Stimulated activated CD8-positive, alpha-beta memory T cell treated with anti-CD3 and anti-CD28 coated beads, Interleukin-7, amount 100 ng/mL, for 24 hours (primary cell): ENCODE measurements around the gene TMEM120A.
"Not testable (repeated sequence)": the region's sequence is repeated elsewhere in the genome, so short reads cannot be mapped to it uniquely, and the experiment has no call there.

ENCODE experiments used
- DNase-seq: peaks from one replicate; pipeline ENCODE4 v3.0.0-alpha.2; 2020; ENCODE audit warnings: low read depth

Gene TMEM120A

DNA sequence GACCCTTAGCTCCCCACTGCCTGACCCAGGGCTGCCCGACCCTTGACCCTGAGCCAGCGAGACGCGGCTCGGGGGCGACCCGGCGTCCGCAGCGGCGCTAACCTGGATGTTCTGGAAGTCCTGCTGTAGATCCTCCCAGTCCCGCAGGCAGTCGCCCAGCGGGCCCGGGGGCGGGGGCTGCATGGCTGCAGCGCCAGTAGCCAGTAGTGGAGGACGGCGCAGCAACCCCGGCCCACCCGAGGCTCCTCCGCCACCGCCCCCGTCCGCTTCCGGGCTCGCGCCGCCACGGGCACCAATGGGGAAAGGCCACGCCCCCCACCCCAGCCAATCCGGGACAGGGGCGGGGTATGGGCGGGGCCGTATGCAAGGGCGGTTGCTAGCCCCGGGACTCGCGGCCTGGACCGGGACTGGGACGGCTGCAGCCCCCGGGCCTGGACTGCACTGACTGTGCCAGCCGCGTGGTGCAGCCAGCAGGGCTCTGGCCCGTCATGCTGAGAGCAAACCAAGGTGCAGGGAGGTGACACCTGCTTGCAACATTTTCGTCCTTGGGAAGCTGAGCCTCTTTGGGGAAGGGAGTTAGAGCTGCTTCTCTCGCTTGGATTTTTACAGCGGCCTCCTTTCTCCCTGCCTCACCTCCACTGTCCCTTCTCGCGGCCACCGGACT, at the start of gene TMEM120A:
Gene TMEM120A (minus strand): TSS at position 208 of the 664 bp plus-strand sequence. CDS start 25 bp downstream, at position 183.
- peak; percentile 89 for DNase-seq

DNA sequence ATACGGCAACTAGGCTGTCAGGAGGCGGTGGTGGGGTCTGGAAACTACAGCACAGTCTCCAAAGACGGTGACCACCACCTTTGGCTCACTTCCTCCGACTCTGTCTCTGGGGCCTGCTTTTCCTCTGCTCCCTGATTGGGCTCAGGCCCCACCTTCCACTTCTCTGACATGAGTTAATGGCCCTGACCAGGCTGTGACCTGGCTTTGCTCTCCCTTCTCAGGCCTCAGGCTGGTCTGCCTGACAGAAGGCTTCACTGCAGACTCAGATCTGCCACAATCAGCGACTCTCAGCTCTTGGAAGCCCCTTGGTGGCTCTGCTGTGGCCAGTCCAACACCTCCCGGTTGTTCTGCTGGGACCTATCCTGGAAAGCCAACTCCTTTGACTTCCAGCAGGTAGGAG, 45.7 kb upstream of the TMEM120A start:
- no peak for DNase-seq

DNA sequence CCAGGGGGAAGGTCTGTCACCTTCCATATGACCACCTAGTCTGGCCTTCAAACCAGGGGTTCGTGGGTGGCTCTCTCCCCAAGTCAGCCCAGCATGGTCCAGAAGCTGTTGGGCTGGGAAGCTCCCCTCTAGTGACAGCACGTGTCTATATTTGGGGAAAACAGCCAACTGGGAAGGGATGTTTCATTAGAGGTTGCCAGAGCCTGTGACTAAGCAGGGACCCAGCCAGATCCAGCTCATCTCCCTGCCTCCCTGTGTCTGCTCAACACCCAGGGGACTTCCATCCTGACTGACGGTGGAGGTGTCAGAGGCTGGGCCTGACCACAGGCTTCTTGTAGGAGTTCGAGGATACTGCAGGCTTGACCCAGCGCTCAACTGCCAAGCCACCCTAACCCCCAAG, 42.9 kb upstream of the TMEM120A start:
- DNase-seq = no peak

DNA sequence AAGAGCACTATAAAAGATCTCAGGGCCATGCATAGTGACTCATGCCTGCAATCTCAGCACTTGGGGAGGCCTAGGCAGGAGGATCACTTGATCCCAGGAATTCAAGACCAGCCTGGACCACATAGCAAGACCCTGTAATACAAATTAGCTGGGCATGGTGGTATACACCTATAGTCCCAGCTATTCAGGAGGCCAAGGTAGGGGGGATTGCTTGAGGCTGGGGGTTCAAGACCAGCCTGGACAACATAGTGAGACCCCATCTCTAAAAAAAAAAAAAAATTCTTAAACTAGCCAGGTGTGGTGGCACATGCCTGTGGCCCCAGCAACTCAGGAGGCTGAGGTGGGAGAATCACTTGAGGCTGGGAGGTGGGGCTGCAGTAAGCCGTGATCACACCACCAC, 37.6 kb upstream of the TMEM120A start:
- no peak for DNase-seq

DNA sequence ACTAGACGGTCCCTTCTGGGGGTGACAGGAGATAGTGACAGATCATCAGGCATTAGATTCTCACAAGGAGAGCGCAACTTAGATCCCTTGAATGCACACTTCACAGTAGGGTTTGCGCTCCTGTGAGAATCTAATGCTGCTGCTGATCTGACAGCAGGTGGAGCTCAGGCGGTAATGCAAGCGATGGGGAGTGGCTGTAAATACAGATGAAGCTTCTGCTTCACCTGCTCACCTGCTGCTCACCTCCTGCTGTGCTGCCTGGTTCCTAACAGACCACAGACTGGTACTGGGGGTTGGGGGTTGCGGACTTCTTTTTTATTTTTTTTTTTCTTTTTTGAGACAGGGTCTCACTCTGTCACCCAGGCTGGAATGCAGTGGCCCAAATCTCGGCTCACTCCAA, 35.3 kb upstream of the TMEM120A start:
- DNase-seq = not testable (repeated sequence)

DNA sequence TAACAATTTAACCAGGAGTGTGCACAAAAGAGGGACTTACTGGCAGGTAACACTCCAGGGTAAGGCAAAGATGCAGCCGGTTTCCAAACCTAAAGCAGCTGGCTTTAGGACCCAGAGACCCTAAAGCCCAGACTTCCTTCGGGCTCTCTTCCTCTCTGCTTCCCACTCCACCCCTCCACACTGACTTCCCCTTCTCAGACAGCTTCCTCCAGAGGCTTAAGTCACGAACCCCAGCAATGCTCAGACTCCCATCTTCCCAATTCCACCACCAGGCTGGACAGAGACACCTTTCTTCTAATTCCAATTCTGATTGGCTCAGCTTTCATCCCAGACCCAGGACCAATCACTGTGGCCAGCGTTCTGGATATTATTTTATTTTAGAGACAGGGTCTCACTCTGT, 28.6 kb upstream of the TMEM120A start:
- no peak for DNase-seq

DNA sequence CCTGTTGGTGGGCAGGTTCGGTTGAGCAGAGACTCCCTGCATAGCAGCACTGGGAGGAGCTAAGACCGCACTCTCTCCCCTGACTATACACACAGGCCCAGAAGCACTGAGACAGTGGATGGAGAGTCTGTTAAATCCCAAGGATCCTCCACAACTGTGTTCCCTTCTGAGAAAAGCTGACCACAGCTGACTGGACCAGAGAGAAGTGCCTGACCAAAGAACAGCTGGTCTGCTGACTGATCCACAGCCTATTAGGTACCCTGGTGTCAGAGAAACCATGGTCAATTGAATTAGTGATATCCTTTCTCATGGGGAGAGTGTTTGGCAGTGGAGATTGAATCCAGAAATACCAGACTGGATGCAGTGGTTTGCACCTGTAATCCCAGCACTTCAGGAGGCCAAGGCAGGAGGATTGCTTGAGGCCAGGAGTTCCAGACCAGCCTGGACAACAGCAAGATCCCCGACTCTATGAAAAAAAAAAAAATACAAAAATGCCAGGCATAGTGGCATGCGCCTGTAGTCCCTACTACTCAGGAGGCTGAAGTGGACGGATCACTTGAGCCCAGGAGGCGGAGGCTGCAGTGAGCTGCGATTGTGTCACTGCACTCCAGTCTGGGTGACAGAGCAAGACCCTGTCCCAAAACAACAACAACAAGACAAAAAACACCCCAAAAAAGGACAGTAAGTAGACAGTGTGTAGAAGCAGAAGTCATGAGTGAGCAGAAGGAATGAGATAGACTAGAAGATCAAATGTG, 27.8 kb upstream of the TMEM120A start:
- no peak for DNase-seq

DNA sequence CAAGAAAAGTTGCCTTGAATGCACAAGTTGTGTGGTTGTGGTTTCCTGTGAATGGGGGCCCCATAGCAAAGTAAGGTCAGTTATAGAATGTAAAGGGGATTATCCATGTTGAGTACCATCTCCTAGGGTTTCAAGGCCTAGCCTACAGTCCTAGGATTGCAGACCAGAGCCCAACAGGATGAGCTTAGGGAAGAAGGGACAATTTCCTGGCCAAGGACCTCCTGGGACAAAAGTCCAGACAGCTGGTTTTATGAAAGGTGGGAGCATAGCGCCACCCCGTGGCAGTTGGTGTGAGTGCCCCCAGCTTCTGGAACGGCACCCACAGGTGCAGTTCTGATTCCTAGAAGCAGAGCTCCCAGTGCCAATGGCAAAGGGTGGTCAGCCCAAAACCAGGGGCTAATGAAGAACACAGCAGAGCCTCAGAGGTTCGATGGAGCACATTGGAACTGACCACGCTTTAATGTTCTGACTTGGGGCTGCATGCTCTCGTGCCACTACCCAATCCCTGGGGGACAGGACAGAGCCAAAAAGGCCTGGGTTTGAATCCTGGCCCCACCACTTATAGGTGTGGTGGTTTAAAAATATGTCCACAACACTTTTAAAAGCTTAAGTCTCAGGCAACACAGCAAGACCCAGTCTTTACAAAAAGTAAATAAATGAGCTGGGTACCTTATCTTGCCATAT, 25.8 kb upstream of the TMEM120A start:
- peak; percentile 53 for DNase-seq

DNA sequence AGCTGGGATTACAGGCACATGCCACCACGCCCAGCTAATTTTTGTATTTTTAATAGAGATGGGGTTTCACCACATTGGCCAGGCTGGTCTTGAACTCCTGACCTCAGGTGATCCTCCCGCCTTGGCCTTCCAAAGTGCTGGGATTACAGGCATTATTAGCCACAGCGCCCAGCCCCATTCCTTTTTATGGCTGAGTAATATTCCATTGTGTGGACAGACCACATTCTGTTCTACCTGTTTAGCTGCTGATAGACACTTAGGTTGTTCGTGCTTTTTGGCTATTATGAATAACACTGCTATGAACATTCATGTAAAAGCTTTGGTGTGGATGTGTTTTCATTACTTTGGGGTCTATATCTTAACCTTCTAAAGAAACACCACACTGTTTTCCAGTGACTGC, 24.1 kb upstream of the TMEM120A start:
- not testable (repeated sequence) for DNase-seq

DNA sequence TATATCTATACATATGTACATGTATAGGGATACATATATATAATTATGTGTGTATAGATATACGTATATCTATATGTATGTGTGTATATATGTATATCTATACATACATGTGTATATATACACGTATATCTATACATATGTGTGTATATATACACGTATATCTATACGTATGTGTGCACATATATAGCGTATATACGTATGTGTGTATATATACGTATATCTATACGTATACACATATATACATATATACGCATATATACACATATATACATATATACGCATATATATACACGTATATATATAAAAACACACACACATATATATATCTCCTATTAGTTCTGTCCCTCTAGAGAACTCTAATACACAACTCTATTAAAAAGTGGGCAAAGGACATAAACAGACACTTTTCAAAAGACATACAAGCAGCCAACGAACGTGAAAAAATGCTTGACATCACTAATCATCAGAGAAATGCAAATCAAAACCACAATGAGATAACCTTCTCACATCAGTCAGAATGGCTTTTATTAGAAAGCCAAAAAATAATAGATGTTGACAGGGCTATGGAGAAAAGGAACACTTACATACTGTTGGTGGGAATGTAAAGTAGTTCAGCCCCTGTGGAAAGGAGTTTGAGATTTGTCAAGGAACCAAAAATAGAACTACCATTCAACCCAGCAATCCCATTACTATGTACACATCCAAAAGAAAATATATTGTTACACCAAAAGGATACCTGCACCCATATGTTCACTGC, 22.0 kb upstream of the TMEM120A start:
- no peak for DNase-seq

DNA sequence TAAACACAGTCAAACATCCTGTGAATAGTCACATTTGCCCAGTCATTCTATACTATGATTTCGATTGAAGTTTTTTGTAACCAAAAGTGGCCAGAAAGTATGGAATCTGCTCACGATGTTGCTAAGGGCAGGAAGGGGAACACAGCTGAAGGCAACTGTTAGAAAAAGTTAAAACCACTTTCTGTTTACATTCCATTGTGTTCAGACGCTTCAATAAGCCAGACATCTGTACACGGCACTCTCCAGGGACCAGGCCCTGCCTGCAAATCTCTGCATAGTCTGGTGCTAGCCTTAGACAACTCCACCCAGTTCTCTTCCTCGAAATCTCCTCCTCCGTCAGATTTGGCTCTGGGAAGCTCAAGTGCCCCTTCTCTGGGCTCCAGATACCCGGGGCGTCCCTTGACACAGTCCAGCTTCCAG, 17.1 kb upstream of the TMEM120A start:
- DNase-seq = no peak

DNA sequence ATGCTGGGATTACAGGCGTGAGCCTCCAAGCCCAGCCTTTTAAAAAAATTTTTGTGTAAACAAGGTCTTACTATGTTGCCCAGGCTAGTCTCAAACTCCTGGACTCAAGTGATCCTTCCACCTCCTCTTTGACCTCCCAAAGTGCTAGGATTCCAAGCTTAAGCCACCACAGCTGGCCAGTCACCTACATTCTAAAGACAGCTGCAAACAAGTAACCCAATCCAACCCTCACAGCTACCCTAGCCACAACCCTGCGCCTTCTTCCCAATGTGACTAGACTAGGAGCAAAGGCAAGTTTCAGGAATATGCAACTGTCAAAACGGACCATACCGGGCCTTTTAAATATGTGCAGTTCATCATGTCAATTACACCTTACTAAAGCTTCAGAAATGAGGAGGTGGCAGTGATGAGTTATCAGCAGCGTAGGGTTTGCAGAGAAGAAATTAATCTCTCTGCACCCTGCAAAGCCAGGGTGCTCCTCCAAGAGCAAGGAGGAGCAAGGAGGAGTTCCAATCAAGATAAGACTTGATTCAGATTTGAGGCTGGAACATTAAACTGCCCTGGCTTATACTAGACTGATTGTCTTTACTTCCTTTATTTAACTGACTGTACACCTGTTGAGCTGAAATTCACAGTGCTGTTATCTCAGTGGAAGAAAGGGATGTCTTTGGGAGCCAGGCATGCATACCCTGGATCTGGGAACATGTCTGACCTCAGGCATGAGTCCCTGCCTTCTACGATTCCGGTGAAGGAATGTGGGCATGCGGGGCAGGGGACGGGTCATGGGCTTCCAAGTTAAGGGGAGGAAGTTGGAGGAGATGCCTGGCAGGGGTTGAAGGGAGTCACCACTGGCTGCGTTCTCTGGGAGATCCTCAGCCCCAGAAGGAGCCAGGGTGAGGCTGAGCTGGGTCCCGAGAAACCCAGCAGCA, 15.5 kb upstream of the TMEM120A start:
- no peak for DNase-seq

DNA sequence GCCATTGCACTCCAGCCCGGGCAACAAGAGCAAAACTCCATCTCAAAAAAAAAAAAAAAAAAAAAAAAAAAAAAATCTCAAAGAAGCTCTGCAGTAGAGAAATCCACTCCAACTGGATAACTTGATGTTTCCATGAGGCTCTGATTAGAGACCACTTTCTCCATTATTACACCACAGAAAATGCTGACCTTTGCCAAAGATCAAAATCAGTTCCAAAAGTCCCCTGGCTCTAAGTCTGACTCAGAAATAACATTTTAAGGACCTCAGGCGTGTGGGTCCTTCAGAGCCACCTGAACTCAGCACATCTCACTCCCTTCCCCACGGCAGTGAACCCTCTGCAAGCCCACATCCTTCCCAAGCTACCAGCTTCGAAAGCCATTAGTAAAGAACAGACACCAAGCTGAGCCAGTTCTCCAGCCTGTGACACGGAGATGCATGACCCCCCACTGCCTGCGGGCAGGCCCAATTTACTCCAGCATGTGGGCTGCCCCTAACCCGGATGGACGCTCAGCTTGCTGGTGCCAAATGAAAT, 13.8 kb upstream of the TMEM120A start:
- no peak for DNase-seq

DNA sequence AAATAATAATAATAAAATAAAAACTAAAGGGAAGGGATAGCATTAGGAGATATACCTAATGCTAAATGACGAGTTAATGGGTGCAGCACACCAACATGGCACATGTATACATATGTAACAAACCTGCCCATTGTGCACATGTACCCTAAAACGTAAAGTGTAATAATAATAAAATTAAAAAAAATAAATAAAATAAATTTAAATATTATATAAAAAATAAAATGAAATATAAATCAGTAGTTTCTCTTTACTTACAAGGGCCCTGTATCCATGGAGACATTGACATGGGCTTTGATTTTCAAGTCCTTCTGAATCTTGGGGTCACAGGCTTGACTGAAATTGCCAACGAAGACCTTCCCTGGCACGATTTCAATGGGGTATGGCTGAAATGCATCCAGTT, 10.6 kb upstream of the TMEM120A start:
- not testable (repeated sequence) for DNase-seq

DNA sequence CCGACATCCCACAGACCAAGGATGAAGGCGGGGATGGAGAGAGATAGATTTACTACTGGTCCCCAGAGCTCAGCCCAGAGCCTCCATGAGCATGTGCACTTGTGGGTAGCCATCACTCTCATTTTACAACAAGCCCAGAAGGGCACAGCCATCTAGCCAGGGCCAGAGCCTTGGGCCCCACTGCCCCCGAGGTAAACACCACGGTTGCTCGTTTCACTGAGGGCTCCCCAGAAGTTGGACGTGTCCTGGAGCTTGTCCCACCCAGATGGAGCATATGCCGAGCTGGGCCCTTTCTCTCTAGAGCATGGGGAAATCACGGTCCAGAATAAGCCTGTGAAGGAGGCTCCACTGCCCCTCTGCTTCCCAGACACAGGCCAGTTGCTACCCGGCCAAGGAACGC, 9.0 kb upstream of the TMEM120A start:
- no peak for DNase-seq

DNA sequence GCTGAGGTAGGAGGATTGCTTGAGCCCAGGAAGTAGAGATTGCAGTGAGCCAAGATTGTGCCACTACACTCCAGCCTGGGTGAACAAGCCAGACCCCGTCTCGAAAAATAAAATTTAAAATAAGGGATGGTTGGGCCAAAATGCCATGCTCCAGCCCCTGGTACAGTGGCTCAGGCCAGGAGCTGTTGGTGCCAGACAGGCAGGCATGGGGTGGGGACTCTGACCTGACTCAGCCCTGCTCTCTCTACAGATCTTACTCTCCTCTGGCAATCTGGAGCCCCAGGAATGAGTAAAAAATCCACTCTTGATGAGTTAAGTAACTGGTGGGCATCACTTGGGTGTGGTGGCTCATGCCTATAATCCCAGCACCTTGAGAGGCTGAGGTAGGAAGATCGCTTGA, 8.4 kb upstream of the TMEM120A start:
- no peak for DNase-seq

DNA sequence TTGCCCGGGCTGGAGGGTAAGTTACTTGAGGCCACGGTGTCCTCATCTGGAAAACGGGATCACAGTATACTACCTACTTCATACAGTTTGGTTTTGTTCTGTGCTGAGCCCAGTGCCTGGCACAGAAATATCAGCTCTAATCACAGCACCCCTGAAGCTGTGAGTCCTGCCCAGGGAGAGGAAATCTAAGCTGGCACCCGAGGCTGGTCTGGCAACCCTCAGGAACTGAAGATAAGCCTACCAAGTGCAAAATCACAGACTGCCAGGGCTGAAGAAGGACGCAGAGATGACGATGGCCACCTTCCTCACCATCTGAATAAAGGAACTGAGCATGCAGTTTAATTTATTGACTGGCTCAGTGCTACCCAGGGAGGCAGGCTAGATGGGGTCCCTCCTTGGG, 7.7 kb upstream of the TMEM120A start:
- no peak for DNase-seq

DNA sequence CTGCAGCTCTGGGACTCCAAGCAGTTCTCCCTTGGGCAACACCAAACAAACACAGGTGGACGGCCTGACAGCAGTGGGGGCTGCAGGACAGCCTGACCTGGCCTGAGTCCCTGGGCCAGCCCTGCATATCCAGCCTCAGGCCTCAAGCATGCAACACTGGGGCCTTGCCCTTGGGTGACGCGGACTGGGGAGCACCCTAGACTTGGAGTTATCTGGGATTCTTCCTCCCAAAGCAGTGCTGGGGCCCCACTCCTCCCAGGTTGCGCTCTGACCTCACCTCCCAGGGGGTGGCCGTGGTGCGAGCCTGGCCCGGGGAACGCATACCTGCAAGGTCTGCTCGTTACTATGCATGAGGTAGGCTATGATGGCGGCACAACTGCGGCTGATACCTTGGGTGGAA, 6.2 kb upstream of the TMEM120A start:
- no peak for DNase-seq

DNA sequence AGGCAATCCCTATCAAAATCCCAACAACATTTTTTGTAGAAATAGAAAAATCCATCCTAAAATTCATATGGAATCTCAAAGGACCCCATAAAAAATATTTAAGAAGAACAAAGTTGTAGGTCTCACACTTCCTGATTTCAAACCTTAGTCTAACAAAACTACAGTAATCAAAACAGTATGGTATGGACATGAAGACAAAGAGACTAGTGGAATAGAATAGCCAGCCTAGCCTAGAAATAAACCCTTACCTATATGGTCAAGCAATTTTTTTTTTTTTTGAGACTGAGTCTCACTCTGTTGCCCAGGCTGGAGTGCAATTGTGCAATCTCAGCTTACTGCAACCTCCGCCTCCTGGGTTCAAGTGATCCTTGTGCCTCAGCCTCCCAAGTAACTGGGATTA, 3.6 kb upstream of the TMEM120A start:
- no peak for DNase-seq

DNA sequence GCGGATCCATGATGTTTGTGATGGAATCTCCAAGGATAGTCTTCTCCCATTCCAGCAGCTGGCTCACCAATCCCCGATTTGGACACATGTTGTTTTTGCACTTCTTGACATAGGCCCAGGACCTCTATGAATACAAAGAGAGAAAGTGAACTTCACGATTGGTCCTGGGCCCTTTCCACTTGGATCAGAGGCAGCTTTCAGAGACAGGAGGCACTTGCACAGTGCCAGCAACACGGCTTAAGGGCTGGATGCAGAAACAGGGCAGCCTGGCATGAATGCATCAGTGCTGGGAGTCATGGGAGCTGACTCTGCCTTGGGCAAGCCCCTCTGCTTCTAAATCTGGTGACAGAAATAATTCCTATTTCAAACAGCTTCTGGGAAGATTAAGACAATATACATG, 2.1 kb upstream of the TMEM120A start:
- DNase-seq = no peak

DNA sequence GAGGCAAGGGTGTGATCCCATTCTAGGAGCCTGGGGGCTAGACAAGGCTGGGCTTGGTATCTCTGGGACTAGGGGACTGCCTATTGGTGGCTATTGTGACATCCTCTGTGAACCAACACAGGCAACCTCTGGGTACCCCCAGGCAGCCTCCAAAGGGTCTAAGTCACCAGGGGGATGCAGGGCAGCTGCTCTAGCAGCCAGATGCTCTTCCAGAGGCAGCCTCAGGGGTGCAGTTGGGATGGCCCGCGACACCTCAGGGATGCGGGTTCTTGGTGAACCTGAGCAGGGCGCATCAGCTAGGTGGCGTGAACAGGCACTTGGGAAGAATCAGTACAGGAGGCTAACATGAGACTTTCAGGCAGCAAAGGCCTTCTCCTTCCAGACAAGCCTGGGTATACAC, 1.6 kb upstream of the TMEM120A start:
- DNase-seq = no peak
